Neutrophil (primary cell): Measurements from ENCODE around the gene NRG2.

Experiments used
- H3K27ac ChIP-seq: fragments of 200-600 bp; sonication (generic); 2 replicates; pipeline ENCODE4 v1.5.1; 2016; ENCODE audit warnings: mild to moderate bottlenecking, moderate library complexity
- H3K27me3 ChIP-seq: fragments of 200-600 bp; sonication (generic); 2 replicates; pipeline ENCODE4 v1.6.0; 2016; ENCODE audit warnings: mild to moderate bottlenecking
- H3K36me3 ChIP-seq: fragments of 200-600 bp; sonication (generic); 2 replicates; pipeline ENCODE4 v1.5.1; 2017
- H3K4me1 ChIP-seq, 2 experiments: fragments of 200-600 bp in 1 of 2; sonication (generic) in 1 of 2; 1 replicate in 1 of 2; 2 replicates in 1 of 2; pipeline versions ENCODE4 v1.5.1 to v1.6.1; 2013 to 2016; ENCODE audit warnings: low read depth in 1 of 2, low read length in 1 of 2, mild to moderate bottlenecking in 1 of 2, moderate library complexity in 1 of 2; ENCODE audit not compliant: control insufficient read depth in 1 of 2, insufficient read depth in 1 of 2
- H3K4me3 ChIP-seq, 2 experiments: fragments of 200-600 bp in 1 of 2; sonication (generic) in 1 of 2; 1 replicate in 1 of 2; 2 replicates in 1 of 2; pipeline ENCODE4 v1.5.1; 2013 to 2016; ENCODE audit warnings: low read depth in 1 of 2, low read length in 1 of 2, mild to moderate bottlenecking in 1 of 2, moderate library complexity in 1 of 2
- H3K9me3 ChIP-seq: fragments of 200-600 bp; sonication (generic); 2 replicates; pipeline ENCODE4 v1.5.1; 2016
- CTCF ChIP-seq: fragments of 200-600 bp; sonication (generic); IDR thresholded peaks from 2 replicates; pipeline ENCODE4 v1.5.1; 2016; ENCODE audit warnings: antibody characterized with exemption

The NRG2 gene

GRCh38 chr5:139829471-139829870 lies 213.6 kb downstream of the NRG2 start:
- no peaks in the 10 kb centered on the region for H3K36me3 ChIP-seq
- no peaks in the 10 kb centered on the region for H3K9me3 ChIP-seq
- TF ChIP-seq CTCF, result no peak
- peaks cover 48% of the 10 kb centered on the region for H3K27me3 ChIP-seq
- no peak overlapping the region for H3K27ac ChIP-seq
- no peaks in the 10 kb centered on the region for H3K4me1 ChIP-seq
- no peak overlapping the region for H3K4me3 ChIP-seq

- no peak for TF ChIP-seq CTCF
- no peaks in the 10 kb centered on the region for H3K4me1 ChIP-seq
- H3K27me3 ChIP-seq, result peaks cover 40% of the 10 kb centered on the region
- H3K9me3 ChIP-seq, result no peaks in the 10 kb centered on the region
- no peak overlapping the region for H3K27ac ChIP-seq
- H3K4me3 ChIP-seq, result no peak overlapping the region
- H3K36me3 ChIP-seq, result no peaks in the 10 kb centered on the region
Observed at GRCh38 chr5:139828207-139828895, 214.7 kb downstream of the NRG2 start.

- peaks cover 15% of the 10 kb centered on the region for H3K27me3 ChIP-seq
- no peak overlapping the region for H3K27ac ChIP-seq
- H3K4me1 ChIP-seq, result no peaks in the 10 kb centered on the region
- H3K36me3 ChIP-seq, result no peaks in the 10 kb centered on the region
- no peak overlapping the region for H3K4me3 ChIP-seq
- no peak for TF ChIP-seq CTCF
- no peaks in the 10 kb centered on the region for H3K9me3 ChIP-seq
Observed at GRCh38 chr5:139825690-139826089, 217.4 kb downstream of the NRG2 start.

GRCh38 chr5:139823757-139824355 lies 219.2 kb downstream of the NRG2 start:
- Histone ChIP-seq H3K4me3 (no peak overlapping the region), H3K27me3 (peaks cover 26% of the 10 kb centered on the region), H3K9me3 (no peaks in the 10 kb centered on the region), H3K27ac (no peak overlapping the region), H3K36me3 (no peaks in the 10 kb centered on the region), H3K4me1 (no peaks in the 10 kb centered on the region)
- no peak for TF ChIP-seq CTCF

GRCh38 chr5:139822553-139823425 lies 220.3 kb downstream of the NRG2 start:
- Histone ChIP-seq H3K4me3 (no peak overlapping the region), H3K9me3 (no peaks in the 10 kb centered on the region), H3K36me3 (no peaks in the 10 kb centered on the region), H3K4me1 (no peaks in the 10 kb centered on the region), H3K27ac (no peak overlapping the region), H3K27me3 (peaks cover 30% of the 10 kb centered on the region)
- no peak for TF ChIP-seq CTCF
